Suprapubic skin (tissue), 4 donors: ENCODE results near the gene RSRC1.

Source experiments
- EP300 ChIP-seq: sonication (generic); formaldehyde crosslinking; IDR thresholded peaks from one replicate; pipeline ENCODE4 v1.6.1; 2017; ENCODE audit warnings: antibody characterized with exemption
- POLR2AphosphoS5 ChIP-seq, 3 donors: sonication (generic); formaldehyde crosslinking; IDR thresholded peaks; one replicate each; pipeline ENCODE4 v1.6.1; 2017; ENCODE audit warnings: antibody characterized with exemption in 3 of 3
- TF ChIP-seq, protein P1 (sequence below), 2 donors: fragments of 200-600 bp in 1 of 2; fragments of 450-650 bp in 1 of 2; sonication (generic) in 1 of 2; IDR thresholded peaks; one replicate each; pipeline ENCODE4 v1.5.1; 2016 to 2019; ENCODE audit warnings: antibody characterized with exemption in 2 of 2, mild to moderate bottlenecking in 1 of 2, moderate library complexity in 1 of 2

GRCh38 chr3:158213461-158213860 is 103.6 kb downstream of the RSRC1 start:
- TF ChIP-seq, protein P1, sequence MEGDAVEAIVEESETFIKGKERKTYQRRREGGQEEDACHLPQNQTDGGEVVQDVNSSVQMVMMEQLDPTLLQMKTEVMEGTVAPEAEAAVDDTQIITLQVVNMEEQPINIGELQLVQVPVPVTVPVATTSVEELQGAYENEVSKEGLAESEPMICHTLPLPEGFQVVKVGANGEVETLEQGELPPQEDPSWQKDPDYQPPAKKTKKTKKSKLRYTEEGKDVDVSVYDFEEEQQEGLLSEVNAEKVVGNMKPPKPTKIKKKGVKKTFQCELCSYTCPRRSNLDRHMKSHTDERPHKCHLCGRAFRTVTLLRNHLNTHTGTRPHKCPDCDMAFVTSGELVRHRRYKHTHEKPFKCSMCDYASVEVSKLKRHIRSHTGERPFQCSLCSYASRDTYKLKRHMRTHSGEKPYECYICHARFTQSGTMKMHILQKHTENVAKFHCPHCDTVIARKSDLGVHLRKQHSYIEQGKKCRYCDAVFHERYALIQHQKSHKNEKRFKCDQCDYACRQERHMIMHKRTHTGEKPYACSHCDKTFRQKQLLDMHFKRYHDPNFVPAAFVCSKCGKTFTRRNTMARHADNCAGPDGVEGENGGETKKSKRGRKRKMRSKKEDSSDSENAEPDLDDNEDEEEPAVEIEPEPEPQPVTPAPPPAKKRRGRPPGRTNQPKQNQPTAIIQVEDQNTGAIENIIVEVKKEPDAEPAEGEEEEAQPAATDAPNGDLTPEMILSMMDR (IDR thresholded peaks at IDR 0.05), result no peak
- no peak for TF ChIP-seq EP300
- no peak for TF ChIP-seq POLR2AphosphoS5 (IDR thresholded peaks at IDR 0.05)
